SJSA1 (cell line): ENCODE data around the gene HOXD12. TPM values are rescaled to one million over a fixed set of nuclear protein-coding genes. Genes with fewer than 3 reads are reported as not detected.

Source experiments
- DNase-seq, 2 experiments: peaks; one replicate each; pipeline ENCODE4 v3.0.0-alpha.2; 2015 to 2020; ENCODE audit warnings: low spot score in 2 of 2, low read depth in 1 of 2
- H3K27ac ChIP-seq: fragments of 250-450 bp; sonication (Bioruptor Pico); 2 replicates; pipeline ENCODE4 v1.5.1; 2020; ENCODE audit warnings: mild to moderate bottlenecking, moderate library complexity
- H3K27me3 ChIP-seq: fragments of 250-450 bp; sonication (Bioruptor Pico); replicated peaks from 2 replicates; pipeline ENCODE4 v1.5.1; 2020; ENCODE audit warnings: mild to moderate bottlenecking, moderate library complexity
- H3K36me3 ChIP-seq: fragments of 250-450 bp; sonication (Bioruptor Pico); 2 replicates; pipeline ENCODE4 v1.5.1; 2020; ENCODE audit warnings: mild to moderate bottlenecking
- H3K4me1 ChIP-seq: fragments of 250-450 bp; sonication (Bioruptor Pico); replicated peaks from 2 replicates; pipeline ENCODE4 v1.6.1; 2021; ENCODE audit warnings: mild to moderate bottlenecking
- H3K4me3 ChIP-seq: fragments of 250-450 bp; sonication (Bioruptor Pico); 2 replicates; pipeline ENCODE4 v1.5.1; 2020; ENCODE audit warnings: mild to moderate bottlenecking
- H3K9me3 ChIP-seq: fragments of 250-450 bp; sonication (Bioruptor Pico); replicated peaks from 2 replicates; pipeline ENCODE4 v1.5.1; 2020; ENCODE audit warnings: mild to moderate bottlenecking
- total RNA-seq: library from RNA; depleted of rRNA; stranded (reverse); fragments of >200 nt; shearing (Covaris generic); gene quantifications from 2 replicates; pipeline ENCODE4 v1.2.3, GENCODE V29; 2014

Gene HOXD12
- total RNA-seq, 1 experiment from 2014 or later, result 0.13 TPM

- Histone ChIP-seq H3K36me3 (no peaks in the 10 kb centered on the region), H3K27me3 (peaks cover 95% of the 10 kb centered on the region), H3K27ac (no peak overlapping the region), H3K9me3 (peaks cover 26% of the 10 kb centered on the region), H3K4me1 (peaks cover 9% of the 10 kb centered on the region), H3K4me3 (no peak overlapping the region)
- peak in 1 of 2 experiments; percentile 25 for DNase-seq
These were observed 14.3 kb upstream of the HOXD12 start for GRCh38 chr2:176085120-176085788.

- Histone ChIP-seq H3K36me3 (no peaks in the 10 kb centered on the region), H3K4me1 (peaks cover 4% of the 10 kb centered on the region), H3K27me3 (peaks cover 94% of the 10 kb centered on the region), H3K9me3 (peaks cover 19% of the 10 kb centered on the region), H3K27ac (no peak overlapping the region), H3K4me3 (no peak overlapping the region)
- peak in 1 of 2 experiments; percentile 42 for DNase-seq
These were observed 13.5 kb upstream of the HOXD12 start for GRCh38 chr2:176085861-176086771.

- Histone ChIP-seq H3K4me1 (peaks cover 5% of the 10 kb centered on the region), H3K36me3 (no peaks in the 10 kb centered on the region), H3K27me3 (peaks cover 90% of the 10 kb centered on the region), H3K27ac (no peak overlapping the region), H3K4me3 (no peak overlapping the region), H3K9me3 (peaks cover 6% of the 10 kb centered on the region)
- DNase-seq, result peak in 1 of 2 experiments; percentile 17
These were observed 12.1 kb upstream of the HOXD12 start for GRCh38 chr2:176087330-176088047.

- peak; percentile 36 to 61 for DNase-seq
- H3K27ac ChIP-seq, result no peak overlapping the region
- peaks cover 13% of the 10 kb centered on the region for H3K4me1 ChIP-seq
- peaks cover 90% of the 10 kb centered on the region for H3K27me3 ChIP-seq
- H3K4me3 ChIP-seq, result no peak overlapping the region
- no peaks in the 10 kb centered on the region for H3K36me3 ChIP-seq
- peaks cover 3% of the 10 kb centered on the region for H3K9me3 ChIP-seq
These were observed 11.3 kb upstream of the HOXD12 start for GRCh38 chr2:176088048-176088936.

- Histone ChIP-seq H3K36me3 (no peaks in the 10 kb centered on the region), H3K9me3 (no peaks in the 10 kb centered on the region; the same call in 1 of the 2 replicates), H3K27ac (no peak overlapping the region), H3K27me3 (peaks cover 92% of the 10 kb centered on the region), H3K4me1 (peaks cover 16% of the 10 kb centered on the region), H3K4me3 (no peak overlapping the region)
- no peak for DNase-seq
These were observed 10.4 kb upstream of the HOXD12 start for GRCh38 chr2:176088937-176089842.

GRCh38 chr2:176089843-176090395 lies 9.7 kb upstream of the HOXD12 start:
- peaks cover 16% of the 10 kb centered on the region for H3K4me1 ChIP-seq
- H3K27me3 ChIP-seq, result peaks cover 92% of the 10 kb centered on the region
- no peaks in the 10 kb centered on the region for H3K36me3 ChIP-seq
- no peak overlapping the region for H3K27ac ChIP-seq
- H3K9me3 ChIP-seq, result no peaks in the 10 kb centered on the region; the same call in 1 of the 2 replicates
- no peak for DNase-seq
- H3K4me3 ChIP-seq, result no peak overlapping the region

GRCh38 chr2:176090862-176091261 lies 8.7 kb upstream of the HOXD12 start:
- H3K4me3 ChIP-seq, result no peak overlapping the region
- peaks cover 92% of the 10 kb centered on the region for H3K27me3 ChIP-seq
- DNase-seq, result no peak
- no peak overlapping the region for H3K27ac ChIP-seq
- H3K36me3 ChIP-seq, result no peaks in the 10 kb centered on the region
- peaks cover 16% of the 10 kb centered on the region for H3K4me1 ChIP-seq
- no peaks in the 10 kb centered on the region; the same call in 1 of the 2 replicates for H3K9me3 ChIP-seq

- Histone ChIP-seq H3K27me3 (peaks cover 93% of the 10 kb centered on the region), H3K4me1 (peaks cover 16% of the 10 kb centered on the region), H3K4me3 (no peak overlapping the region), H3K27ac (no peak overlapping the region), H3K36me3 (no peaks in the 10 kb centered on the region), H3K9me3 (no peaks in the 10 kb centered on the region; the same call in 1 of the 2 replicates)
- DNase-seq, result no peak
These were observed 8.0 kb upstream of the HOXD12 start for GRCh38 chr2:176091329-176092258.

- no peaks in the 10 kb centered on the region; the same call in 1 of the 2 replicates for H3K9me3 ChIP-seq
- H3K27ac ChIP-seq, result no peak within 1 kb of the TSS
- H3K4me1 ChIP-seq, result peaks cover 25% of the 10 kb centered on the region
- peak within 1 kb of the TSS; percentile 52 for H3K4me3 ChIP-seq
- DNase-seq, result peak in 1 of 2 experiments; percentile 26
- peaks cover 86% of the 10 kb centered on the region for H3K27me3 ChIP-seq
- no peaks in the 10 kb centered on the region for H3K36me3 ChIP-seq
These were observed 7.1 kb upstream of the HOXD12 start, which contains the start of gene HOXD13 for GRCh38 chr2:176092270-176093144. Gene HOXD13 (plus strand): TSS chr2:176092721. CDS start chr2:176092891, 170 bp downstream.

- Histone ChIP-seq H3K4me3 (peak overlapping the region; percentile 52), H3K27me3 (peaks cover 78% of the 10 kb centered on the region)
These were observed 6.3 kb upstream of the HOXD12 start for GRCh38 chr2:176093145-176093897.

More at GRCh38 chr2:176093145-176093897, 6.3 kb upstream of the HOXD12 start:
- Histone ChIP-seq H3K9me3 (no peaks in the 10 kb centered on the region; the same call in 1 of the 2 replicates), H3K36me3 (no peaks in the 10 kb centered on the region), H3K4me1 (peaks cover 31% of the 10 kb centered on the region), H3K27ac (no peak overlapping the region)
- peak in 1 of 2 experiments; percentile 55 for DNase-seq
